Regular cardiac myocyte (primary cell): Measurements from ENCODE around the gene B3GNT4. TPM values are rescaled to one million over a fixed set of nuclear protein-coding genes. Genes with fewer than 3 reads are reported as not detected.

Experiments
- total RNA-seq: library from RNA; depleted of rRNA; stranded (reverse); fragments of >200 nt; gene quantifications from 2 replicates; pipeline ENCODE4 v1.2.3, GENCODE V29; 2014

B3GNT4 gene
- under 0.01 and 0.77 TPM in 2 replicates for total RNA-seq

GRCh38 chr12:122203301-122204166 lies at the start of gene B3GNT4:
Gene B3GNT4 (plus strand): TSS chr12:122203709. CDS start chr12:122204619, 910 bp downstream.

GRCh38 chr12:122174155-122174845 lies 29.2 kb upstream of the B3GNT4 start, which contains the start of gene IL31:
Gene IL31 (minus strand): TSS chr12:122174221. CDS start chr12:122174172, 49 bp downstream.

DNA sequence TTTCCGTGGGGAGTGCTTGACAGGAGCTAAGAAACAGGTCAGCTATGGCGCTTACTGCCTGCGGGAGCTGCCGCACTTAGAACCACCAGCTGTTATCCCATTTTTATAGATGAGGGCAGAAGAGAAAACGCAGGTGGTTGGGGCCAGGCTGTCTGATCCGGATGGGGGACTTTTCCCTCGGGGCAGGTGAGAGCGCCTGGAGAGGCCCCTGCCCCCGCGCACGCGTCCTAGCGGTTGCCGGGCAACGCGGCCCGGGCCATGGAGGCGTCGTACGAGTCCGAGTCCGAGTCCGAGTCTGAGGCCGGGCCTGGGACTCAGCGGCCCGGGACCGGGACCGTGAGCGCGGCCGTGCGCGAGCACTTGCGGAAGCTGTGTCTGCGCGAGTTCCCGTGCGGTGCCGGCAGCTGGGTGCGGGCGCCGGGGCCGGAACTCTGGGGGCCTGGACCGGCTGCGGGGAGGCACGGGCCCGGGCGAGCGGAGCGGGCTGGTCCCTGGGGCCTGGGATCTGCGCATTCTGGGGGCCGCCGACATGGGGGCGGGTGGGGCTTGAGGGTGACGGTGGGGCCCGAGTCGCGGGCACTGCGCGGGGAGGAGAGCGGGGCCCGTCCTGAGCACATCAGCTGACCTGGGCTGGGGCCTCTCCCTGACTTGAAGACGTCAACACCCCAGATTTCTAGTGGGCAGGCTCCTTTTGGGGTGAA lies 20.5 kb upstream of the B3GNT4 start, which contains the start of gene LRRC43:
Gene LRRC43, plus strand, starts transcription at position 237 of the 701 bp plus-strand sequence. Its CDS starts 22 bp downstream, at position 259.

GRCh38 chr12:122225683-122226365 lies 22.3 kb downstream of the B3GNT4 start, which contains the start of gene DIABLO:
Gene DIABLO (minus strand): TSS chr12:122226052. CDS start chr12:122226014, 38 bp downstream.

Other genes with a start within 250 kb of the B3GNT4 start
- 6.3 and 7.0 TPM in 2 replicates for gene BCL7A, start 181.8 kb upstream of the B3GNT4 start, total RNA-seq
- 11.9 and 16.3 TPM in 2 replicates for gene MLXIP, start 125.0 kb upstream of the B3GNT4 start, total RNA-seq
- not detected in 2 replicates for gene IL31, start 29.5 kb upstream of the B3GNT4 start, total RNA-seq
- gene LRRC43, start 20.6 kb upstream of the B3GNT4 start, total RNA-seq, result 0.38 and 1.7 TPM in 2 replicates
- 92.7 and 96.2 TPM in 2 replicates for gene DIABLO, start 22.3 kb downstream of the B3GNT4 start, total RNA-seq
- 18.0 and 22.6 TPM in 2 replicates for gene VPS33A, start 62.8 kb downstream of the B3GNT4 start, total RNA-seq
- 50.0 and 65.1 TPM in 2 replicates for gene CLIP1, start 219.0 kb downstream of the B3GNT4 start, total RNA-seq